Measurements from ENCODE around the gene TNFRSF12A. TPM values are rescaled to one million over a fixed set of nuclear protein-coding genes. Genes with fewer than 3 reads are reported as not detected.

Gene TNFRSF12A
- total and polyA plus RNA-seq, 11 donors: 27.8 to 824 (median 97.1) TPM

GRCh38 chr16:3025032-3026002 lies 5.1 kb downstream of the TNFRSF12A start:
- H3K9me3 ChIP-seq: no peaks in the 10 kb centered on the region
- ATAC-seq (no peak), DNase-seq (peak in 1 of 5 donors; percentile 20)
- no peak overlapping the region for H3K27ac ChIP-seq
- H3K27me3 ChIP-seq: peaks cover 4 to 20% (median 15%) of the 10 kb centered on the region in 9 donors
- peaks cover 0 to 23% (median 19%) of the 10 kb centered on the region in 9 donors for H3K36me3 ChIP-seq
- 88 to 96% (median 94%) methylated on average over 8 to 18 of the region's 18 CpGs for WGBS, 4 donors
- H3K4me3 ChIP-seq: no peak overlapping the region
- H3K4me1 ChIP-seq: peaks cover 13 to 71% (median 43%) of the 10 kb centered on the region in 12 donors
- intact Hi-C loops (cut with DNase I): no loop called here
- TF ChIP-seq POLR2A (IDR thresholded peaks at IDR 0.05) (no peak), CTCF (IDR thresholded peaks at IDR 0.05) (no peak)

GRCh38 chr16:3026003-3026378 lies 5.8 kb downstream of the TNFRSF12A start:
- H3K4me3 ChIP-seq: no peak overlapping the region
- no peaks in the 10 kb centered on the region for H3K9me3 ChIP-seq
- intact Hi-C loops (cut with DNase I): no loop called here
- H3K36me3 ChIP-seq: peaks cover 0 to 23% (median 19%) of the 10 kb centered on the region in 9 donors
- no peak for ATAC-seq
- peaks cover 4 to 27% (median 20%) of the 10 kb centered on the region in 9 donors for H3K27me3 ChIP-seq
- 94 to 97% (median 96%) methylated on average over 8 of the region's 8 CpGs for WGBS, 4 donors
- TF ChIP-seq CTCF (IDR thresholded peaks at IDR 0.05): no peak
- TF ChIP-seq POLR2A (IDR thresholded peaks at IDR 0.05): no peak
- no peak overlapping the region for H3K27ac ChIP-seq
- peak in 1 of 5 donors; percentile 20 for DNase-seq
- H3K4me1 ChIP-seq: peaks cover 13 to 64% (median 42%) of the 10 kb centered on the region in 12 donors

- WGBS, 4 donors: 93 to 96% (median 95%) methylated on average over 22 to 24 of the region's 24 CpGs
- peaks cover 4 to 35% (median 26%) of the 10 kb centered on the region in 9 donors for H3K27me3 ChIP-seq
- no peaks in the 10 kb centered on the region for H3K9me3 ChIP-seq
- intact Hi-C loops (cut with DNase I): no loop called here
- no peak for TF ChIP-seq CTCF (IDR thresholded peaks at IDR 0.05)
- no peak for TF ChIP-seq POLR2A (IDR thresholded peaks at IDR 0.05)
- ATAC-seq (no peak), DNase-seq (peak in 1 of 5 donors; percentile 23)
- peaks cover 10 to 60% (median 36%) of the 10 kb centered on the region in 12 donors for H3K4me1 ChIP-seq
- H3K4me3 ChIP-seq: no peak overlapping the region
- no peak overlapping the region for H3K27ac ChIP-seq
- peaks cover 0 to 23% (median 19%) of the 10 kb centered on the region in 9 donors for H3K36me3 ChIP-seq
Measured at GRCh38 chr16:3026609-3027488, 6.7 kb downstream of the TNFRSF12A start.

GRCh38 chr16:3027489-3027795 lies 7.3 kb downstream of the TNFRSF12A start:
- no peak for ATAC-seq
- intact Hi-C loops (cut with DNase I): no loop called here
- Histone ChIP-seq H3K27me3 (peaks cover 4 to 41% (median 26%) of the 10 kb centered on the region in 9 donors), H3K36me3 (peaks cover 0 to 23% (median 19%) of the 10 kb centered on the region in 9 donors), H3K27ac (no peak overlapping the region), H3K4me3 (no peak overlapping the region), H3K4me1 (peaks cover 4 to 55% (median 30%) of the 10 kb centered on the region in 12 donors), H3K9me3 (no peaks in the 10 kb centered on the region)
- TF ChIP-seq POLR2A (IDR thresholded peaks at IDR 0.05): no peak
- TF ChIP-seq CTCF (IDR thresholded peaks at IDR 0.05): no peak
- 93 to 94% (median 94%) methylated on average over 8 of the region's 8 CpGs for WGBS, 4 donors
- DNase-seq: no peak
